HepG2 (cell line): Measurements from ENCODE around the gene DPT. TPM values are rescaled to one million over a fixed set of nuclear protein-coding genes. Genes with fewer than 3 reads are reported as not detected.

Source experiments
- CREB1 ChIP-seq, 2 experiments: fragments of 450-650 bp in 1 of 2; IDR thresholded peaks; 2 replicates each; pipeline ENCODE4 v1.6.1; 2016 to 2017; ENCODE audit warnings: control low read depth in 1 of 2, mild to moderate bottlenecking in 1 of 2, missing compliant biosample characterization in 1 of 2, missing genetic modification characterization in 1 of 2
- GABPB1 ChIP-seq: IDR thresholded peaks from 2 replicates; pipeline ENCODE4 v1.6.1; 2016; ENCODE audit warnings: mild to moderate bottlenecking, missing genetic modification reagents, moderate library complexity, missing compliant biosample characterization
- HHEX ChIP-seq: IDR thresholded peaks from 2 replicates; pipeline ENCODE4 v1.6.1; 2016; ENCODE audit warnings: control low read depth
- HIVEP1 ChIP-seq: sonication (generic); formaldehyde crosslinking; IDR thresholded peaks from 2 replicates; pipeline ENCODE4 v1.4.0; 2020; ENCODE audit warnings: mild to moderate bottlenecking, missing genetic modification reagents
- HNF4G ChIP-seq, 2 experiments: sonication (generic) in 1 of 2; formaldehyde crosslinking in 1 of 2; IDR thresholded peaks; 2 replicates each; pipeline versions ENCODE4 v1.4.0 to v1.6.1; 2011 to 2020; ENCODE audit warnings: borderline replicate concordance in 2 of 2, low read depth in 2 of 2, mild to moderate bottlenecking in 2 of 2, low read length in 1 of 2, missing genetic modification reagents in 1 of 2, moderate library complexity in 1 of 2
- HOXD1 ChIP-seq: sonication (generic); formaldehyde crosslinking; IDR thresholded peaks from 2 replicates; pipeline ENCODE4 v1.5.0; 2020; ENCODE audit warnings: missing genetic modification reagents
- KLF11 ChIP-seq: IDR thresholded peaks from 2 replicates; pipeline ENCODE4 v1.6.1; 2016; ENCODE audit warnings: missing compliant biosample characterization
- NCOA2 ChIP-seq: sonication (generic); formaldehyde crosslinking; IDR thresholded peaks from 2 replicates; pipeline ENCODE4 v1.8.0; 2022; ENCODE audit warnings: inconsistent platforms
- ONECUT2 ChIP-seq: sonication (generic); formaldehyde crosslinking; IDR thresholded peaks from 2 replicates; pipeline ENCODE4 v1.4.0; 2020; ENCODE audit warnings: missing genetic modification reagents
- SETDB1 ChIP-seq: sonication (generic); formaldehyde crosslinking; IDR thresholded peaks from 2 replicates; pipeline ENCODE4 v1.5.1; 2020; ENCODE audit warnings: missing genetic modification reagents, mild to moderate bottlenecking, borderline replicate concordance
- SP1 ChIP-seq, 2 experiments: fragments of 450-650 bp in 1 of 2; sonication (generic) in 1 of 2; formaldehyde crosslinking in 1 of 2; IDR thresholded peaks; 2 replicates each; pipeline versions ENCODE4 v1.4.0 to v1.6.1; 2016 to 2020; ENCODE audit warnings: missing genetic modification reagents in 1 of 2
- THAP11 ChIP-seq: IDR thresholded peaks from 2 replicates; pipeline ENCODE4 v1.6.1; 2016; ENCODE audit warnings: missing biosample characterization, missing genetic modification reagents
- ZFX ChIP-seq: sonication (generic); formaldehyde crosslinking; IDR thresholded peaks from 2 replicates; pipeline ENCODE4 v1.4.0; 2020; ENCODE audit warnings: mild to moderate bottlenecking, low read depth, missing genetic modification reagents, moderate library complexity
- ZHX2 ChIP-seq, 2 experiments: sonication (generic) in 1 of 2; formaldehyde crosslinking in 1 of 2; IDR thresholded peaks; 2 replicates each; pipeline versions ENCODE4 v1.6.1 to v1.9.0; 2014 to 2022; ENCODE audit warnings: antibody characterized with exemption in 1 of 2, borderline replicate concordance in 1 of 2, inconsistent platforms in 1 of 2, low read depth in 1 of 2, missing genetic modification reagents in 1 of 2
- ZNF549 ChIP-seq: sonication (generic); formaldehyde crosslinking; IDR thresholded peaks from 2 replicates; pipeline ENCODE4 v1.5.0; 2020; ENCODE audit warnings: missing genetic modification reagents
- ZNF740 ChIP-seq: sonication (generic); formaldehyde crosslinking; IDR thresholded peaks from 2 replicates; pipeline ENCODE4 v1.4.0; 2020; ENCODE audit warnings: missing genetic modification reagents
- ZNF746 ChIP-seq: sonication (generic); formaldehyde crosslinking; IDR thresholded peaks from 2 replicates; pipeline ENCODE4 v1.8.0; 2022; ENCODE audit warnings: mild to moderate bottlenecking, missing genetic modification reagents
- polyA plus RNA-seq, 8 experiments: library from polyadenylated mRNA; depleted of rRNA in 3 of 8; stranded (reverse) in 7 of 8; unstranded in 1 of 8; fragments of >200 nt; fragmentation: Illumina TruSeq in 4 of 8; extraction: Trizol in 4 of 8; gene quantifications; 2 replicates each; pipeline versions ENCODE4 v1.2.1 to v1.2.3, GENCODE V29; 2011 to 2016; ENCODE audit warnings: low read depth in 4 of 8, missing spikeins in 1 of 8, mixed read lengths in 1 of 8; ENCODE audit not compliant: insufficient read depth in 1 of 8
- total RNA-seq, 5 experiments: library from RNA; depleted of rRNA; stranded (reverse); fragments of >200 nt; fragmentation: Illumina TruSeq; extraction: Trizol; gene quantifications; 2 replicates each; pipeline ENCODE4 v1.2.3, GENCODE V29; 2016; ENCODE audit warnings: low read depth in 1 of 5
- TF ChIP-seq, protein P1 (sequence below): sonication (generic); formaldehyde crosslinking; IDR thresholded peaks from 2 replicates; pipeline ENCODE4 v1.4.0; 2020; ENCODE audit warnings: mild to moderate bottlenecking, missing genetic modification reagents
- TF ChIP-seq, protein P2 (sequence below): sonication (generic); formaldehyde crosslinking; IDR thresholded peaks from 2 replicates; pipeline ENCODE4 v1.8.1; 2023; ENCODE audit warnings: mild to moderate bottlenecking, inconsistent platforms, moderate library complexity, missing genetic modification reagents, borderline replicate concordance
- TF ChIP-seq, protein P3 (sequence below): sonication (generic); formaldehyde crosslinking; IDR thresholded peaks from 2 replicates; pipeline ENCODE4 v1.4.0; 2020; ENCODE audit warnings: missing genetic modification reagents

The DPT gene
- total and polyA plus RNA-seq, 2 of the 13 experiments (the other 11 are each of a cell fraction or from before 2014, with no cell fraction given) = 0.04 TPM; not detected in 1

DNA sequence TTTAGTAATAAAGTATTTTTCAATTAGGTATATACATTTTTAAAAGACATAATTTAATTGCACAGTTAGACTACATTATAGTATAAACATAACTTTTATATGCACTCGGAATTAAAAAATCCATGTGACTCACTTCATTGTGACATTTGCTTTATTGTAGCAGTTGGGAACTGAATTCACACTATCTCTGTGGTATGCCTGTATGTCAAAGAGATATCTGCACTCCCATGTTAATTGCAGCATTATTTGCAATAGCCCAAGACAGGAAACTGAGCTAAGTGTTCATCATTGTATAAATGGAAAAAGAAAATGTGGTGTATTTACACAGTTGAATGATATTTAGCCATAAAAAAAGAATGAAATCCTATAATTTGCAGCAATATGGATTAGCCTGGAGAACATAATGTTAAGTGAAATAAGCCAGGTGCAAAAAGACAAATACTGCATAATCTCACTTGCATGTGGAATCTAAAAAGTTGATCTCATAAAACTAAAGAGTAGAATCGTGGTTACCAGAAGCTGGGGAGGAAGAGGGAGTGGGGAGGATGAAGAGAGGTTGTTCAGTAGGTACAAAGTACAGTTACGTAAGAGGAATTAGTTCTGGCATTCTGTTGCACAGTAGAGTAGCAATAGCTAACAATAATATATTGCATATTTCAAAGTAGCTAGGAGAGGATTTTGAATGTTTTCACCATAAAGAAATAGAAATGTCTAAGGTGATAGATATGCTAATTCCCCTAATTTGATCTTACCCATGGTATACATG is 64.8 kb downstream of the DPT start (continued):
- TF ChIP-seq ZHX2 (IDR thresholded peaks at IDR 0.05; ENCODE audit: low read depth) = no peak
- TF ChIP-seq ZHX2 (CRISPR knock-in tag; IDR thresholded peaks at IDR 0.05; ENCODE audit: borderline replicate concordance) = no peak
- TF ChIP-seq KLF11 = no peak
- TF ChIP-seq, protein P1, sequence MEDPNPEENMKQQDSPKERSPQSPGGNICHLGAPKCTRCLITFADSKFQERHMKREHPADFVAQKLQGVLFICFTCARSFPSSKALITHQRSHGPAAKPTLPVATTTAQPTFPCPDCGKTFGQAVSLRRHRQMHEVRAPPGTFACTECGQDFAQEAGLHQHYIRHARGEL (CRISPR knock-in tag) = no peak
- no peak for TF ChIP-seq GABPB1 (CRISPR knock-in tag)
- no peak for TF ChIP-seq HIVEP1 (CRISPR knock-in tag)
- TF ChIP-seq SP1 (IDR thresholded peaks at IDR 0.05) = no peak
- no peak for TF ChIP-seq SP1 (CRISPR knock-in tag; IDR thresholded peaks at IDR 0.05)
- TF ChIP-seq, protein P2, sequence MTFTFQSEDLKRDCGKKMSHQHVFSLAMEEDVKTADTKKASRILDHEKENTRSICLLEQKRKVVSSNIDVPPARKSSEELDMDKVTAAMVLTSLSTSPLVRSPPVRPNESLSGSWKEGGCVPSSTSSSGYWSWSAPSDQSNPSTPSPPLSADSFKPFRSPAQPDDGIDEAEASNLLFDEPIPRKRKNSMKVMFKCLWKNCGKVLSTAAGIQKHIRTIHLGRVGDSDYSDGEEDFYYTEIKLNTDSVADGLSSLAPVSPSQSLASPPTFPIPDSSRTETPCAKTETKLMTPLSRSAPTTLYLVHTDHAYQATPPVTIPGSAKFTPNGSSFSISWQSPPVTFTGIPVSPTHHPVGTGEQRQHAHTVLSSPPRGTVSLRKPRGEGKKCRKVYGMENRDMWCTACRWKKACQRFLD (CRISPR knock-in tag) = no peak
- TF ChIP-seq CREB1 (IDR thresholded peaks at IDR 0.05) = no peak
- TF ChIP-seq CREB1 (CRISPR knock-in tag; IDR thresholded peaks at IDR 0.05) = peak; percentile 38; the same call in 1 of the 2 replicates
- no peak for TF ChIP-seq ZNF549
- TF ChIP-seq HOXD1 (CRISPR knock-in tag) = no peak
- no peak for TF ChIP-seq ZNF746
- TF ChIP-seq NCOA2 = 0 out of 2 replicates have a peak, but pooled peaks have one; percentile 36
- no peak for TF ChIP-seq ZNF740 (CRISPR knock-in tag)
- TF ChIP-seq ZFX = no peak
- TF ChIP-seq THAP11 (CRISPR knock-in tag) = 0 out of 2 replicates have a peak, but pooled peaks have one; percentile 34
- no peak for TF ChIP-seq ONECUT2
- TF ChIP-seq SETDB1 (CRISPR knock-in tag) = no peak
- TF ChIP-seq, protein P3, sequence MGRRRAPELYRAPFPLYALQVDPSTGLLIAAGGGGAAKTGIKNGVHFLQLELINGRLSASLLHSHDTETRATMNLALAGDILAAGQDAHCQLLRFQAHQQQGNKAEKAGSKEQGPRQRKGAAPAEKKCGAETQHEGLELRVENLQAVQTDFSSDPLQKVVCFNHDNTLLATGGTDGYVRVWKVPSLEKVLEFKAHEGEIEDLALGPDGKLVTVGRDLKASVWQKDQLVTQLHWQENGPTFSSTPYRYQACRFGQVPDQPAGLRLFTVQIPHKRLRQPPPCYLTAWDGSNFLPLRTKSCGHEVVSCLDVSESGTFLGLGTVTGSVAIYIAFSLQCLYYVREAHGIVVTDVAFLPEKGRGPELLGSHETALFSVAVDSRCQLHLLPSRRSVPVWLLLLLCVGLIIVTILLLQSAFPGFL (CRISPR knock-in tag) = no peak
- peak; percentile 68 for TF ChIP-seq HNF4G (IDR thresholded peaks at IDR 0.05; ENCODE audit: borderline replicate concordance, low read depth, low read length)
- TF ChIP-seq HNF4G (CRISPR knock-in tag; IDR thresholded peaks at IDR 0.05; ENCODE audit: borderline replicate concordance, low read depth) = peak; percentile 76; the same call in 1 of the 2 replicates
- TF ChIP-seq HHEX (CRISPR knock-in tag) = no peak
